Fibroblast of villous mesenchyme (primary cell): Measurements from ENCODE around the gene BCL2A1. TPM values are rescaled to one million over a fixed set of nuclear protein-coding genes. Genes with fewer than 3 reads are reported as not detected.

ENCODE experiments used
- DNase-seq: peaks from one replicate; pipeline ENCODE4 v3.0.0-alpha.2; 2010; ENCODE audit warnings: low read depth
- H3K4me3 ChIP-seq: 2 replicates; pipeline ENCODE4 v1.5.1; 2011; ENCODE audit warnings: low read depth, mild to moderate bottlenecking, low read length
- CTCF ChIP-seq: IDR thresholded peaks from 2 replicates; pipeline ENCODE4 v1.5.1; 2012; ENCODE audit warnings: low read depth, mild to moderate bottlenecking, low read length; ENCODE audit not compliant: insufficient read depth
- total RNA-seq: library from RNA; depleted of rRNA; stranded (reverse); fragments of >200 nt; gene quantifications from 2 replicates; pipeline ENCODE4 v1.2.3, GENCODE V29; 2012

The BCL2A1 gene
- total RNA-seq, 1 donor, result not detected

DNA sequence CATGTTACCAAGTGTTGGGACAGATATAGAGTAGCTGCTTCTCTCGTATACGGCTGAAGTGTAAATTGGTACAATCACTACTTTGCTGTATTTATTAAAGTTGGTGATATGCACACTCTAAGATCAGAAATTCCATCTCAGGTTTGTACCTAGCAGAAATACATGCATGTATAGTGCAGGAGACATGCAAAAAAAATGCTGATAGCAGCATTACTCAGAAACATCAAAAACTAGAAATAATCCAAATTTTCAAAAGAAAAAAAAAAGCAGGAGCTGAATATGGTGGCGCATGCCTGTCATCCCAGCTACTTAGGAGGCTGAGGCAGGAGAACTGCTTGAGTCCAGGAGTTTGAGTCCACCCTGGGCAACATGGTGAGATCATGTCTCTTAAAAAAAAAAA, 31.3 kb upstream of the BCL2A1 start:
- TF ChIP-seq CTCF, result no peak
- H3K4me3 ChIP-seq, result no peak overlapping the region
- no peak for DNase-seq

DNA sequence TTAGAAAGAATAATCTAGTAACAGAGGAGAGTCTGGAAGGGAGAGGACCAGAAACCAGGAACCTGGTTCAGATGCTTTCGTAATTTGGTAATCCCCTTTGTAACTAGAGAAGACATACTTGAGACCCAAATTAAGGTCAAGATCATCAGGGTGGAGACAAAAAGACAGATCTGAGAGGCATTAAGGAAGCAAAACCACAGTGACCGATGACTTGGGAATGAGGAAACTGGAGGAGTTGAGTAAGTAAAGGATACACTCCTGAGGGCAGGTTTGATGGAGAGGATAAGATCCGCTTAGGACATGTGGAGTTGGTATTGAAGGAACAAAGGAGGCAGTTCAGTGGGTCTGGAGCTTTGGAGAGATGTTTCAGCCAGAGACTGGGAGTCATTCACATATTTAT, 23.6 kb upstream of the BCL2A1 start:
- no peak overlapping the region for H3K4me3 ChIP-seq
- TF ChIP-seq CTCF, result no peak
- DNase-seq, result peak; percentile 17

GRCh38 chr15:79991826-79992225, 20.8 kb upstream of the BCL2A1 start:
- H3K4me3 ChIP-seq, result no peak overlapping the region
- TF ChIP-seq CTCF, result no peak
- no peak for DNase-seq

DNA sequence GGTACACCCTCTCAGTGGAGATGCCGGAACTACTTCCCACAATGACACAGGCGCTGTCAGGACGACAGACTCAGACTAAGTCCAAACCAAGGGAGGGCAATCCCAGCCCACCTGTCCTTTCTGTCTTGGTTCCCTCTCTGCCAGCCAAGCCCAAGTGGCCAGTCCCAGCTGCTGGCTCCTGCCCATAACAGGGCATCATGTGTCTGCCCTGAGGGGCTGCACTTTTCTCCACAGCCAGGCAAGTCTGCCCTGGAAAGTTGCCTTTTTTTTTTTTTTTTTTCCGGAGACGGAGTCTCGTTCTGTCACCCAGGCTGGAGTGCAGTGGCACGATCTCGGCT, 20.0 kb upstream of the BCL2A1 start:
- no peak overlapping the region for H3K4me3 ChIP-seq
- no peak for DNase-seq
- TF ChIP-seq CTCF, result no peak

GRCh38 chr15:79990280-79990996, 19.4 kb upstream of the BCL2A1 start:
- DNase-seq, result no peak
- no peak for TF ChIP-seq CTCF
- H3K4me3 ChIP-seq, result no peak overlapping the region

DNA sequence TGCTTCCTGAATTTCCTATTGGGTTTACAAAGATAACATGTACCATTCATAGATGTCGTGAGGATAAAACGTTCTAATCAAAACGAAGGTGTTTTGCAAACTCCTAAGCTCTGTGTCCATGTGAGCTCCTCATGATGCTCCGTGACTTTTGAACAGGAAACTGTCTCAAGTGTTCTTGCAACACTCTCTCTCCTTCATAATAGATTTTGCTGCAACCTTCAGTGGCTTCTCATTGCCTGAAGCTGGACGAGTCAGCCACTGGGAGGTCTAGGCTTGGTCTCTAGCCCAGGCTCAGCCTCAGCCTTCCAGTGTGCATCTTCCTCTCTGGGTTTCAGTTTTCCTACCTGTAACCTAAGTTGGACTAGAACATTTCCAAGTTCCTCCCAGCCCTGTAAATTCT, 18.7 kb upstream of the BCL2A1 start:
- DNase-seq, result peak; percentile 51
- no peak for TF ChIP-seq CTCF
- H3K4me3 ChIP-seq, result no peak overlapping the region

DNA sequence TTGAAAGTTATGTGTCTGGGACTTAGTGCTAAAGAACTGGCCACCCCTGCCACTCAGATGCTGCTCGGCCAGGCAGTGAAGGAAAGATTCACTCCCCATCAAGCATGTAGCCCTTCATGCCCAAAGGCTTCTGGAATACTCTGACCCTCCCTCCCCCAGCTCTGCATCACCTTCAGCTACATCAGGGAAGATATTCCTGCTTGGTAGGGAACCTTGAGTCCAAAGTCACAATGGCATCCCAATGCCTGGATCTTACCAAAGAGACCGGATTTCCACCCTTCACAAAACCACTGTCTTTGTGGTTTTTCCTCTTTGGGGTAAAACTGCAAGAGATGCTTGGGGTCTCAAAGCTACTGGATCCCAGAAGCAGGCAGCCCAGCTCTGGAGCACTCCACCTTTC, 18.2 kb upstream of the BCL2A1 start:
- H3K4me3 ChIP-seq, result no peak overlapping the region
- TF ChIP-seq CTCF, result no peak
- DNase-seq, result no peak
